NCI-H526 treated with DMSO at 0.1 percent for 48 hours (cell line): Measurements from ENCODE around the gene PIGL.
"Not testable (repeated sequence)": the region's sequence is repeated elsewhere in the genome, so short reads cannot be mapped to it uniquely, and the experiment has no call there.

Experiments used
- DNase-seq: peaks from one replicate; lab custom pipeline; 2025; lab: John Stamatoyannopoulos, UW

The PIGL gene

DNA sequence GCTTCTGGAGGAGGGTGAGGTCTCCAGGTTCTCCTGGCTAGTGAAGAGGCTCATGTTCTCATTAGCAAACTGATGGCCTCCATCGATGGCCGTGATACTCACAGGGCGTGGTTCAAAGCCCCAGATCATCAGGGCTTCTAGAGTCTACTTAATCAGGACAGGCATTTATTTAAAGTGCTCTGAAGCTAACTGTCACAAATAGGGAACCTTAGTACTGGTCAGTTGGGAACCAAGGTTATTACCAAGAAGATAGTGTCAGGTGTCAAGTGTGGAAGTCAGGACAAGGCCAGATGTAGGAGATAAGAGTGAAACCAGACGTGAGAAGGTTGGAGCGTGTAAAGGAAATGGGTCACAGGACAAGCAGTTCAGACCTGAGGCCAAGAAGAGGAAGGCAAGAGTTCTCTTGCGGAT, 56.9 kb downstream of the PIGL start:
- DNase-seq, result no peak

DNA sequence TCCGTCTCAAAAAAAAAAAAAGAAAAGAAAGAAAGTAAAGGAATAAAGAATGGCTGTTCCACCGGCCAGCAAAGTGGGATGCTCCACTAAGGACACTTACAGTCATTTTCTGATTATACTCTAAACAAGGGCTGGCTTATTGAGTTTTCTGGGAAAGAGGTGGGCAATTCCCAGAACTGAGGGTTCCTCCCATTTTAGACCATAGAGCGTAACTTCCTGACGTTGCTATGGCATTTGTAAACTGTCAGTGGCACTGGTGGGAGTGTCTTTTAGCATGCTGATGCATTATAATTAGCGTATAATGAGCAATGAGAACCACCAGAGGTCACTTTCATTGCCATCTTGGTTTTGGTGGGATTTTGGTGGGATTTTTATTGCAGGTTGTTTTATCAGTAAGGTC, 58.0 kb downstream of the PIGL start:
- no peak for DNase-seq

GRCh38 chr17:16277163-16277562, 60.2 kb downstream of the PIGL start:
- DNase-seq, result no peak

- DNase-seq, result no peak
These were observed 64.3 kb downstream of the PIGL start for GRCh38 chr17:16281351-16281750.

DNA sequence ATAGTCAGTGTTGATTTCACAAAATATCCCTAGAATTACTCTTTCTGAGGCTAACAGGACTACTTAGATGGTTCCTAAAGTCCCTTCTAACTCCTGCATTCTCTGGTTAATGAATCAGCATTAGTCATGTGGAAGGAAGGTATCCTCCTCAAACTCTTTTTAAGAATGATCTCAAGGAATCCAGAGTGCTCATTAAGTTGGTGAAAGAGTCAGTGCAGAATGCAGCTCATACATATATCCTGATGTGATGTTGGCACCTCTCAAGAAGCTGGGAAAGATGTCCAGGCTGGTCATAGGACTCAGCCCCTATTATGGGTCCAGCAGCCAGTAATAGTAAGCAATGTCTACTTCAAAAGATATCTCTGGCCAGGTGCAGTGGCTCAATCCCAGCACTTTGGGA, 65.5 kb downstream of the PIGL start:
- no peak for DNase-seq

DNA sequence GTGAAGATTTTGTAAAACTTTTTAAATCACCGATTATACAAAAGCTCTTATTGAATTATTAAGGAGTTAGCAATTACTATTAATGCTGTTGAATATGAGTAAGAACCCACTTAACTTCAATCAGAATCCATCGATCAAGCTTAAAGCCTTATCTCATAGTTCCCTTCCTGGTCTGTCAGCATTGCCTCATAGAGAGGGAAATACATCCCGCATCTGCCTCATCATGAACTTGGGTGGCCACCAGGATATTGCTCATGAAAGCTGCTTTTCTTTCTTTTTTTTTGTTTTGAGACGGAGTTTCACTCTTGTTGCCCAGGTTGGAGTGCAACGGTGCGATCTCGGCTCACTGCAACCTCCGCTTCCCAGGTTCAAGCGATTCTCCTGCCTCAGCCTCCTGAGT, 66.7 kb downstream of the PIGL start:
- DNase-seq, result no peak

DNA sequence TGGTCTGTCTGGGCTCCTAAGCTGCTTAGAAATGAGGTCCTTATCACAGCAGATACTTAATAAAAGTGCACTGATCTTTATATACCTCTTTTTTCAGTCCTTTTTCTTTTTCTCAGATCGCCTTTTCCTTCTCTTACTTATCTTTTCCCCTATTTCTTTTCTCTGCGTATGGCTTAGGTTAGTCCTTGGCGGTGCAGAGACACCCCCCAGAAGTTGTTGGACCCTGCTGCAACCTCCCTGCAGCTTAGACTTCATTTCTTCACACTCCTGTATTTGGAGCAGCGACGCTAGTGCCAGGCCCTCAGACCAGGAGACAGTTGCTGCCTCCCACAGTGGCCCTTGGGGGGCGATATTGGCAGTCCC, 68.6 kb downstream of the PIGL start:
- DNase-seq, result no peak

DNA sequence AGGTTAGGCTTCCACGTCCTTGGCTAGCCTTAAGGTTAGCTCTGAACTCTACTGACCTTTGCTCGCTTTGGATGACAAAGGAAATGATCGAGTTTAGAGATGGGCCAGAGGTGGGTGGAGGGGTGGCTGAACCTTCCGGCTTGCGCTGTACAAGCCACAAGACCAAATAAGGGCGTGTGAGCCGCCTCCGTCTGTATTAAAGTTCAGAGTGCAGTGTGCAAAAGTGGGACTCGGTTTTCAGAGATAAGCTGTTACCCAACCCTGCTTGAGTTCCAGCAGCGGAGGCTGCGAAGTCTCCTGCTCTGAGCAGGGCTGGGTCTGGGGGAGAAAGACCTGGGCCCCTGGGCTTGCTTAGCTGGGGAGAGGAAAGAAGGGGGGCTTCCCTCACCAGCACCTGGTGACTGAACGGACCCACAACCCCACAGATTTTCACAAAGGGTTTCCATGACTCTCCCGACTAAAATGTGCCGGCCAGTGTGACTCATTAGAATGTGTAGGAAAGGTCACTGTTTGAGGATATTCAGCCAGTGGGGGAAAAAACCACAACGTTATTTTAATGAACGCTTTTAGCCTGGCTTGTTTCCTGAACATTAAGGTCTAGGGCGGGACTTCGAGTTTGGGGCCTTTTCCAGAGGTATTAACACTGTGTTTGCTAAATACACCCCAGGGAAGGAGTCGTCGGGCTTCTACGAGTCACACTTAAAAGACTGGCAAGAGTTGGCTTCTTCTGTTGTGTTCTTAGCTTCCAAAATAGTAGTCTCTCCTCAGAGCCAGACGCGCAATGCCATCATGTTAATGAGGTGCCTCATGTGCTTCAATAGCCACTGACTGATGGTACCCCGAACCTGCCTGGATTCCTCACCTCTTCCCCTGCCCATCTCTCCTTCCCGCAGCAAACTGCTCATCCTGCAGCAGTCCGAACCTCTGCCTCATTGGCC, 69.3 kb downstream of the PIGL start:
- DNase-seq, result no peak

DNA sequence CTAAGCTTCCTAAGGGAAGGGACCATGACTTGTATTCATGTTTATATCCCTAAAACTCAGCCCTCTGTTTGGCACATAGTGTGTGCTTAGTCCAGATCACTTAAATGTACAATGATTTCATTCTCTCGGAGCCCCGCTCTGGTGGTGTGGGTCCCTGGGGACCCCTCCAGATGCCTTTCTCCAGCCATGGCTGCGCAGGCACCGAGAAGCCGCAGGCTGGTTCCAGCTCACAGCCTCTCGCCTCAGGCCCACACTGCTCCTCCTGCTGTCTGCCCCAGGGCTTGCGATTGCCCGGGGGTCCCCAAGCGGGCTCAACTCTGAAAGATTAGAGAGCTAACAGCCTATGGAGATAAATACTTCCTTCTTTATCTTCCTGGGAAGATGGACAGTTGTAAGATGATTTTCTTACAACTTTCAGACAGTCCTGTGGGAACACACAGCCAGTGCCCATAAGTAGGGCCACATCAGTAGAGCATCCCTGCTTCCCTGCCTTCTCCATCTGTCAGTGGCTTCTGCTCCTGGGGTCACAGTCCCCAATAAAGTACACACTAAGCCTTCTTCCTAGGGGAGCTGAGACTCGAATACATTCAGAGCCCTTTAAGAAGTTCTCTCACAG, 70.0 kb downstream of the PIGL start:
- no peak for DNase-seq

DNA sequence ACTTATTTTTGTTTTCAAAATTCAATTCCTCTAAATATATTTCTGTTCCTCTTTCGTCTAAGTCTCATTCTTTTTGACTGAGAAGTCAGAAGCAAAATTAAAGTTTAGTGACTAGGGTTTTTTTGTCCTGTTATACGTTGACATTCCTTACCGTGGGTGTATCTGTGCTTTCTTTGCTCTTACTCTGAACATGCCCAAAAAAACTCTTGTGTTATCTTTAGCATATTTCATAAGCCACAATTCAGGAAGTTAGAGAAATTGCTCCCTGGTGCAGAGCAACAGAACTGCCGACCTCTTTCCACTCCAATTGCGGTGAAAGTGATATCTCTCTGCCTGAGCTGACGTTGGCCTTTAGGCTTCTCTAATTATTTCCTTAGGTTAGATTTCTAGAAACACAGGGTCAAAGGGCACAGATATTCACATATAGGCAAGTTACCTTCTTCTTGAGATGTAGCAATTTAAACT, 70.6 kb downstream of the PIGL start:
- DNase-seq, result no peak

DNA sequence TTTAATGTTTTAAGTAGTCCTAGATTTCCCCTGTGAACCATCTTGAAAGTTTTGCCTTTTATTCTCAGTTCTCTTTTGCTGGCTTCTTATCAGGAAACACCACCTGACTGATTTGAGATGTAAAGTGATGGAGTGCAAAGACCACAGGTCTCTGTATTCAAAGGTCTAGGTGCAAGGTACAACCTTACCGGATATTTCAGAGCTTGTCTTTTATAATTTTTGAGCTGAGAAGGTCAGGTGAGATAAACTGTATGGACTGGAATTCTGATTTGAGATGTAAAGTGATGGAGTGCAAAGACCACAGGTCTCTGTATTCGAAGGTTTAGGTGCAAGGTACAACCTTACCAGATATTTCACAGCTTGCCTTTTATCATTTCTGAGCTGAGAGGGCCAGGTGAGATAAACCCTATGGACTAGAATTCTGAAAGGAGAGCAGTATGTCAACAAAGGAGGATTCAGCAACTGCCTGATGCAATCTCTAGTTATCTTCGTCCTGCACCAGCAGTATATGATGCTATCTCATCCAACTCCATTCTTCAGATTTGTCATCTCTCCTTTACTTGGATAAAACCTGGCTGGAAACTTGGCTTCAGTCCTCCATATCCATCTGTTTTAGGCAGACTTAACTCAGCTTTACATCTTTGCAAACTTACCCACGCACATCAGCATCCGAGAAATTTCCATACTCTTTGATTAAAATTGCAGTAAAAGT, 72.0 kb downstream of the PIGL start:
- DNase-seq, result no peak

DNA sequence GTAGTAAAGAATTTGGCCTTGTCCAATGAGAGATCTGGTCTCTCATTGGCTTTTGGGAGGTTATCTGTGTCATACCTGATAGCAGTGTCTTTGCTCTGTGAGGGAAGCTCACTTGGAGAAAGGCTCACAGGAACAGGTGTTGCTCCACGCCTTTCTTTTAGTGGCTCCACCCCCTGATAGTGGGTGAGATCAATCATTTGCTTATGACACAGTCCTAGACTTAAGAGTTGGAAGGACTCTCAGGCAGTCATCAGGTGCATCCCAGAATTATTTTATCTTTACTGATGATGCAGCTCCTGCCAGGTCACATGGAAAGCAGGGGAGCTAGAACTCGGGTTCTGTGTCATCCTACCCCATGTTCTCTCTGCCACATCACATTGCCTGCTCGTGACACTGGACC, 76.9 kb downstream of the PIGL start:
- no peak for DNase-seq

DNA sequence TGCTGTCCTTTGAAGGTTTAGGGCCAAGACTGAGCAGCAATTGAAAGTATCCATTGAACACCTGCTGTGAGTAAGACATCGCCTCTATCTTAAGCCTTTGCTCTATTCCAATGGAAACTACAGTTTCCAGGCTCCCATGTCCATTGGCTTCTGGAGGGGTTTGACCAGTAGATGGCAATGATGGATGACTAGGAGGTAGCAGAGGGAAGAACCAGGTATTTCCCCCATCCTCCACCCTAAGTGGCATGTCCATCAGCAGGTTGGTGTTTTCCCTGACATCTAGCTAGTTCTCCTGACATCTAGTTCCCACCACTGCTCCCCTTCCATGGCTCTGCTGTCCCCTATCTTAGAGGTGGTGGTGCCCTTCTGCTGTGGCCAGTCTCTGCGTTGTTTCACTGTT, 77.5 kb downstream of the PIGL start:
- DNase-seq, result no peak

DNA sequence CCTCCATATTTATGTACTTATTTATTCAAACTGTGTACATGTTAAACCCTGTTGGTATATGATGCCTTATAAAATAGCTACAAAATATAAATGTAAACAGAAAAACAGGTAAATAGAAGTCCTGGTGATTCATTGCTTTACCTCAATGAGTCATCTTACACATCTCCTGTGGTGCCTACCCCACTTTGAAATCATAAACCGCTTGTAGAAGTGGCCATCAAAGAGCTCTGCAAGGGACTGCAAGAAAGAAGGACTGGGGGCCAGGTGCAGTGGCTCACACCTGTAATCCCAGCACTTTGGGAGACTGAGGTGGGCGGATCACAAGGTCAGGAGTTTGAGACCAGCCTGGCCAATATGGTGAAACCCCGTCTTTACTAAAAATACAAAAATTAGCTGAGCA, 79.1 kb downstream of the PIGL start:
- DNase-seq, result not testable (repeated sequence)

- no peak for DNase-seq
These were observed 80.5 kb downstream of the PIGL start for GRCh38 chr17:16297367-16298139.

DNA sequence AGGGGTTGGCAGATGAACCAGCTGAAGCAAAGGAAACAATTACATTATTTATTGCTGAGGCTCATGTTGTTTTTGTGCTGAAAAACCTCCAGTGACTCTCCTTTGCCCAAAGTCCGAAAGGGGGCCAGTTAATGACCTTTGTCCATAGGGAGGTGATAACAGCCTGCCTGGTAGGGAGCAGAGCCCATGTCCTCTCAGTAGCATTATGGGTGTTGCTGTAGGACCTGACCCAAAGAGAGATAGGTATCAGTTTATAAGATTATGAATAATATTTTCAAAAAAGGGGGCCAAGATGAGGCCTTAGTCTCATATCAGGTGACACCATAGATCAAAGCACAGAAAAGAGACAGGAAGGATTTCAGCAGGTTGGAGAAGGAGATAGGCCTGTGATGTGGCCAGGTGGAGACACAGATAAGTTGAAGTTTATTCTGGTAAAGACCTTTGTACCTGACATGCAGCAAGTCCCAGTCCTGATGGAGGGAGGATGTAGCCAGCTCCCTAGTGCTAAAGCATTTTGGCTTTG, 81.2 kb downstream of the PIGL start:
- DNase-seq, result no peak

- DNase-seq, result no peak
These were observed 83.5 kb downstream of the PIGL start for GRCh38 chr17:16300554-16300953.

DNA sequence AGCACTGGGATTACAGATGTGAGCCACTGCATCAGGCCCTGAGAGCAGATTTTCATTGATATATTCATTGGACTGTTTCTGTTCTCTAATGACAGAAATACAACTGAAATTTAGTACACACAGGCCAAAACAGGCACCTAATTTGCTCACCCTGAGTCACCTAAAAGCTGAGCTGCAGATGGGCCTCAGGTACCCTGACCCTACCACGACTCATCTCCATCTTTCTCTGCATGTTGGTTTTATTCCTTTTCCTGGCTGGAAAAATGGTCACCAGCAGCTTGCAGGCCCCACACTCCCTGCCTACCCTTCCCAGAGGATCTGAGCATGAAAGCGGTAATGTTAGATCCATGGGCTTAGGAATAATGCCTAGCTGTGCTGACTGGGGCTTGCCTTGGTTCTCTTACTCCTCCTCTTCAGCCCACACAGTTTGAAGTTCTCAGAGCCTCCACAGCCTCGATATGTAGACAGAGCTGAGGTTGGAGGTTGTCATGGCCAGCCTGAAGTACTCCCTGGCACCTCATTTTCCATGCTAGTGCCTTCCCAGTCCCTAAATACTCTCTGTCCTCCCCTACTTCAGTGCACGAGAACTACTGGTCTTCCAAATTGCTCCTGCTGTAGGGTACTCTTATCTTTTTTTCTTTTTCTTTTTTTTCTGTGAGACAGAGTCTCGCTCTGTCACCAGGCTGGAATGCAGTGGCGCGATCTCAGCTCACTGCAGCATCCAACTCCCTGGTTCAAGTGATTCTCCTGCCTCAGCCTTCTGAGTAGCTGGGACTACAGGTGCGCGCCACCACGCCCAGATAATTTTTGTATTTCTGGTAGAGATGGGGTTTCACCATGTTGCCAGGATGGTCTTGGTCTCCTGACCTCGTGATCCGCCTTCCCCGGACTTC, 85.2 kb downstream of the PIGL start:
- no peak for DNase-seq

GRCh38 chr17:16302856-16303255, 85.8 kb downstream of the PIGL start:
- no peak for DNase-seq

DNA sequence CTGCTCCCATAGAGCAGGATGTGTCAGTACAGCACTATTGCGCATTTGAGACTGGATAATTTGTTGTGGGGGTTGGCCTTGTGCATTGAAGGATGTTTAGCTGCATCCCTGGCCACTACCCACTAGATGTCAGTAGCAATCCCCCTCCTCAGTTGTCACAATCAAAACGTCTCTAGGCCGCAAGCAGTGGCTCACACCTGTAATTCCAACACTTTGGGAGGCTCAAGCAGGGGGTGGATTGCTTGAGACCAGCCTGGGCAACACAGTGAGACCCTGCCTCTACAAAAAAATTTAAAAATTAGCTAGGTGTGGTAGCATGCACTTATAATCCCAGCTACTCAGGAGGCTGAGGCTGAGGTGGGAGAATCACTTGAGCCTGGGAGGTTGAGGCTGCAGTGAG, 87.8 kb downstream of the PIGL start:
- DNase-seq, result peak; percentile 20

- DNase-seq, result no peak
These were observed 89.2 kb downstream of the PIGL start for GRCh38 chr17:16306211-16306610.
